Right lobe of liver (tissue), 6 donors: ENCODE results near the gene DGLUCY. TPM values are rescaled to one million over a fixed set of nuclear protein-coding genes. Genes with fewer than 3 reads are reported as not detected.

Experiments used
- ATAC-seq, 4 donors: fragments of 200-7000 bp; cut with Tn5 transposase; one replicate each; pipeline ENCODE4 v1.9.1; 2020; ENCODE audit warnings: mild to moderate bottlenecking in 4 of 4, moderate library complexity in 4 of 4
- DNase-seq, 3 donors: peaks; one replicate each; pipeline ENCODE4 v3.0.0-alpha.2; 2020
- H3K27ac ChIP-seq, 3 donors: fragments of 200-600 bp; one replicate each; pipeline ENCODE4 v1.8.0; 2022
- H3K27me3 ChIP-seq, 2 donors: fragments of 200-600 bp; one replicate each; pipeline ENCODE4 v1.8.0; 2022
- H3K36me3 ChIP-seq, 4 donors: fragments of 200-600 bp; sonication (generic) in 1 of 4; one replicate each; pipeline versions ENCODE4 v1.5.1 to v1.8.0; 2017 to 2022; ENCODE audit warnings: control low read depth in 1 of 4
- H3K4me1 ChIP-seq, 4 donors: fragments of 200-600 bp; sonication (generic) in 1 of 4; one replicate each; pipeline versions ENCODE4 v1.5.1 to v1.8.0; 2017 to 2022; ENCODE audit warnings: control low read depth in 1 of 4
- H3K4me3 ChIP-seq, 3 donors: fragments of 200-600 bp; one replicate each; pipeline ENCODE4 v1.8.0; 2022
- H3K9me3 ChIP-seq, 4 donors: fragments of 200-600 bp; sonication (generic) in 1 of 4; one replicate each; pipeline versions ENCODE4 v1.5.1 to v1.8.0; 2017 to 2022; ENCODE audit warnings: control low read depth in 1 of 4
- CTCF ChIP-seq, 4 donors: fragments of 200-600 bp in 3 of 4; fragments of 450-650 bp in 1 of 4; IDR thresholded peaks; one replicate each; pipeline versions ENCODE4 v1.5.1 to v1.8.0; 2016 to 2022; ENCODE audit warnings: antibody characterized with exemption in 4 of 4, mild to moderate bottlenecking in 2 of 4
- POLR2A ChIP-seq: fragments of 450-650 bp; IDR thresholded peaks from one replicate; pipeline ENCODE4 v1.6.1; 2017; ENCODE audit warnings: antibody characterized with exemption, mild to moderate bottlenecking
- WGBS: methylation state at CpG from one replicate; pipeline ENCODE4 v1.1.6; 2018; ENCODE audit warnings: low coverage, low lambda C conversion rate; ENCODE audit not compliant: insufficient coverage; ENCODE audit errors: missing lambda C conversion rate; 5-methylcytosine and 5-hydroxymethylcytosine counted together
- intact Hi-C, 2 donors: fragments of 100-400 bp; cut with DNase I; formaldehyde crosslinking; loops; one replicate each; pipeline versions ENCODE4 v1.11.2 to v1.14.1; 2022
- total RNA-seq, 6 experiments: library from RNA; depleted of rRNA in 2 of 6; stranded (reverse); fragments of >200 nt in 2 of 6; fragmentation: NEBNext Ultra II Directional in 3 of 6; extraction: Animal tissue kit (Norgen Biotek cat#: 25700) in 3 of 6; gene quantifications; one replicate each; pipeline versions ENCODE4 v1.1.0 to v1.2.4, GENCODE V29; 2016 to 2023
- donor health status: DM: no; HTN: yes; CAD: no.
- donor health status: DM: no; HTN: no; CAD: no.
- donor health status: DM: no; HTN: no; CAD: no.
- donor health status: DM: no; HTN: yes; CAD: no.
- donor health status: DM: no; HTN: yes; CAD: no.

DGLUCY gene
- total RNA-seq, 6 experiments from 2014 or later, result 26.7 to 55.6 (median 39.8) TPM

- intact Hi-C loops, result no loop called here
- Histone ChIP-seq H3K27ac (no peak overlapping the region), H3K27me3 (no peaks in the 10 kb centered on the region), H3K9me3 (no peaks in the 10 kb centered on the region), H3K4me1 (peaks cover 0 to 20% (median 4%) of the 10 kb centered on the region in 4 donors), H3K36me3 (no peaks in the 10 kb centered on the region), H3K4me3 (no peak overlapping the region)
- DNase-seq (no peak), ATAC-seq (no peak)
- WGBS, result 100% methylated on average over 1 of the region's 1 CpG
- TF ChIP-seq CTCF (IDR thresholded peaks at IDR 0.05) (no peak), POLR2A (no peak)
These were observed 2.4 kb upstream of the DGLUCY start for GRCh38 chr14:91111443-91111842.

GRCh38 chr14:91112194-91112593 lies 1.7 kb upstream of the DGLUCY start:
- 90% methylated on average over 4 of the region's 4 CpGs for WGBS
- Histone ChIP-seq H3K4me3 (no peak overlapping the region), H3K27me3 (no peaks in the 10 kb centered on the region), H3K9me3 (no peaks in the 10 kb centered on the region), H3K36me3 (no peaks in the 10 kb centered on the region), H3K4me1 (peaks cover 0 to 27% (median 7%) of the 10 kb centered on the region in 4 donors), H3K27ac (no peak overlapping the region)
- ATAC-seq (no peak), DNase-seq (no peak)
- intact Hi-C loops, result no loop called here
- no peak for TF ChIP-seq CTCF (IDR thresholded peaks at IDR 0.05)
- no peak for TF ChIP-seq POLR2A

GRCh38 chr14:91114079-91115065 lies 499 bp downstream of the DGLUCY start:
- TF ChIP-seq POLR2A (peak; percentile 62), CTCF (IDR thresholded peaks at IDR 0.05) (no peak)
- H3K27me3 ChIP-seq, result no peaks in the 10 kb centered on the region
- peak overlapping the region; percentile 45 to 80 (median 72) for H3K4me3 ChIP-seq
- no peaks in the 10 kb centered on the region for H3K36me3 ChIP-seq
- H3K4me1 ChIP-seq, result peaks cover 0 to 29% (median 8%) of the 10 kb centered on the region in 4 donors
- DNase-seq, result peak; percentile 41 to 73 (median 64)
- intact Hi-C loops, result no loop called here
- H3K9me3 ChIP-seq, result no peaks in the 10 kb centered on the region
- H3K27ac ChIP-seq, result peak overlapping the region; percentile 91 to 96 (median 93)
- ATAC-seq, result peak; percentile 81 to 88 (median 86)
- 0% methylated on average over 13 of the region's 18 CpGs for WGBS

GRCh38 chr14:91115986-91116770 lies 2.3 kb downstream of the DGLUCY start:
- 73% methylated on average over 5 of the region's 5 CpGs for WGBS
- peak overlapping the region; percentile 91 to 96 (median 93) for H3K27ac ChIP-seq
- H3K27me3 ChIP-seq, result no peaks in the 10 kb centered on the region
- peaks cover 0 to 29% (median 8%) of the 10 kb centered on the region in 4 donors for H3K4me1 ChIP-seq
- DNase-seq, result no peak
- H3K36me3 ChIP-seq, result peaks cover 0 to 7% (median 0%) of the 10 kb centered on the region in 4 donors
- H3K9me3 ChIP-seq, result no peaks in the 10 kb centered on the region
- intact Hi-C loops, result no loop called here
- H3K4me3 ChIP-seq, result peak overlapping the region in 2 of 3 donors; percentile 45 to 80
- no peak for TF ChIP-seq POLR2A
- TF ChIP-seq CTCF (IDR thresholded peaks at IDR 0.05), result no peak
- no peak for ATAC-seq
